ENCODE measurements around the gene SPTBN1.

The SPTBN1 gene

GRCh38 chr2:54556621-54557121 lies 100.5 kb downstream of the SPTBN1 start:
- DNase-seq (ENCODE audit: low read depth): peak; percentile 79

DNA sequence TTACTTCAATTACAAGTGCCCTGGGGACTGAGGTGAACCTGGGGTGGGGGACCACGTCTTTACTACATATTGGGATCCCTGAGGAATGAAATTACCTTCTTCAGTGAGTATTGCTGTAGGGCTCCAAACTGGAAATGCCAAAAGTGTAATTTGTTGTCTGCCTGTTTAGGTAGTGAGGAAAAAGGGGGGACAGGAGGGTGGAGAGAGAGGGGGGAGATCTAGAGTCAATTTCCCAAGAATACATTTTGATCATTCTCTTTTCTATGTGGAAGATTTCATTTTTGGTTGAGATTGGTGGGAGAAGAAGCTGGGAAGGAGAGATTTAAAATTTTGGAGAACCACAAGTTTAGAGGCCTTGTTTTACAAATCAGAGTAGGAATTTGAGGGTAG lies 101.1 kb downstream of the SPTBN1 start:
- no peak for DNase-seq (ENCODE audit: low read depth)

- no peak for DNase-seq (ENCODE audit: low read depth)
Measured at GRCh38 chr2:54557601-54558187, 101.6 kb downstream of the SPTBN1 start.

GRCh38 chr2:54558188-54559005 lies 102.3 kb downstream of the SPTBN1 start:
- no peak for DNase-seq (ENCODE audit: low read depth)

DNA sequence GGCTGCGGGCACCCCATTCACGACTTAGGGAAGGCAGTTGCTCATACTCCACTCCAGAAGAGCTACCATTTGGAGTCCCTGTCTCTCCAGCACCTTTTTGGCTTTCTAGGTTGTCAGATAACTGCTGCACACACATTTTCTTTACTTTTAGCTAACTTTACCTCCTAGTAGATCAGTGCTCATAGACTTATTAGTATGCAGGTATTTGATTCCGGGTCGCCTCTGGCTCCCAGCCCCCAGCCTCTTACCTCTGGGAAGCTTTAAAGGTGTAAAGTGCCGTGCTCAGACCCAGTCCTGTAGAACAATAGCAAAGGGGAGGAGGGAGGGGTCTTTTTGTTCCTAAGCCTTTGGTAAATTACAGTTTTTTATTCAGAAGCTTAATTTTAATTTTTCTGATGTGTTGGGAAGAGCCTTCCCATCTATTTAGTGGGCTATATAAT lies 102.9 kb downstream of the SPTBN1 start:
- no peak for DNase-seq (ENCODE audit: low read depth)

GRCh38 chr2:54559593-54560145 lies 103.5 kb downstream of the SPTBN1 start:
- DNase-seq (ENCODE audit: low read depth): peak; percentile 76

GRCh38 chr2:54560146-54560881 lies 104.2 kb downstream of the SPTBN1 start:
- DNase-seq (ENCODE audit: low read depth): peak; percentile 31

DNA sequence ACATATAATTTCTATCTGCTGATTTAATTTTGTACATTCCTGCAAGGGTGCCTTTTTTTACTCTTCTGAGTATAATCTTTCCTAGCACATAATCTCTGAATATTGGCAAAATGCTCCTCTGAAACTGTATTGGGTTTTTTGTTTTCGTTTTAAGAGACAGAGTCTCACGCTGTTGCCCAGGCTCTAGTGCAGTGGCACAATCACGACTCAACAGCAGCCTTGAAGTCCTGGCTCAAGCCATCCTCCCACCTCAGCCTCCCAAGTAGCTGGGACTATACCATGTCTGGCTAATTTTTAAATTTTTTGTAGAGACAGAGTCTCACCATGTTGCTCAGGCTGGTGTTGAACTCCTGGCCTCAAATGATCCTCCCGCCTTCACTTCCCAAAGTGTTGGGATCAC lies 104.9 kb downstream of the SPTBN1 start:
- no peak for DNase-seq (ENCODE audit: low read depth)

- no peak for DNase-seq (ENCODE audit: low read depth)
Measured at GRCh38 chr2:54564439-54564838, 108.3 kb downstream of the SPTBN1 start.

GRCh38 chr2:54565551-54565950 lies 109.4 kb downstream of the SPTBN1 start:
- no peak for DNase-seq (ENCODE audit: low read depth)

DNA sequence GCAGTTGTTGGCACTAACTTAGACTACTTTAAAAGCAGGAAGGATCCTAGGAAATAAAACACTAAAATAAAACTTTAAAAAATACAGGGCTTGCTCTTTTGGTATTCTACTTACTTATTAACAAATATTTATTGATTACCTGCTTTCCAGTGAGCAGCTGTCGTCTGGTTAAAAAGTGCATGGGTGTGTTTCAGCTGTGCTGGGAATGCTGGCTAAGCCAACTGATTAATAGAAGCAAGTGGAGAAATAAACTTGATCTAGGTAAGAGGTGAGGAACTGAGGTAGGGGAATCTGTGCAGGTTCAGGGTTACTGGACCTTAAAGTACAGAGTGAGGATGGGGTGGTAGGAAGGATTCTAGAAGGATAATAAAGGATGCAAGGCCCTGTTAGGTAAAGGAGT lies 110.8 kb downstream of the SPTBN1 start:
- DNase-seq (ENCODE audit: low read depth): no peak

GRCh38 chr2:54568876-54569321 lies 112.8 kb downstream of the SPTBN1 start:
- no peak for DNase-seq (ENCODE audit: low read depth)

GRCh38 chr2:54569745-54570301 lies 113.7 kb downstream of the SPTBN1 start:
- no peak for DNase-seq (ENCODE audit: low read depth)

DNA sequence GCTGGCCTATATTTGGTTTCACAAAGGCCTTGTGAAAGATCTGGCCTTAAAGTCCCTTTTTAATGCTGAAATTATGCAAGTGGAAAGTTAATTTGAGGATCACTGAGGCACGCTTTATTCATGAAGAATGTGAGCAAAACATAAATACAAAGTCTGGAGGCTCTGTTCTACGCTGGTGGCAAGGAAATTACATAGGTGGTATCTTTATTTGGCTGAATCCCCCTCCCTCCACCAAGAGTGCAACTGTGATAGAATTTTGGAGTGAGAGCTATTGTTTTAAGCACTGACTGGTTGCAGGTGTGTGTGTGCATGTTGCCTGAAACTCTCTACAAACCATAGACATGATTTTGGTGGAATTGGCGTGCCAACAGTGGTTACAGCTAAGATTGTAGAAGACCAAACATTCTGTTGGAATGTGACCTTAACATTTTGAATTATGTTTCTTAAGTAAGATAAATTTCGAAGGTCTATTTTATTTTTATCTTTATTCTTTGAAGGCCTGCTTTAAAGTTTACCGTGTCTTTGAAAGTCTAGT lies 114.3 kb downstream of the SPTBN1 start:
- DNase-seq (ENCODE audit: low read depth): no peak

DNA sequence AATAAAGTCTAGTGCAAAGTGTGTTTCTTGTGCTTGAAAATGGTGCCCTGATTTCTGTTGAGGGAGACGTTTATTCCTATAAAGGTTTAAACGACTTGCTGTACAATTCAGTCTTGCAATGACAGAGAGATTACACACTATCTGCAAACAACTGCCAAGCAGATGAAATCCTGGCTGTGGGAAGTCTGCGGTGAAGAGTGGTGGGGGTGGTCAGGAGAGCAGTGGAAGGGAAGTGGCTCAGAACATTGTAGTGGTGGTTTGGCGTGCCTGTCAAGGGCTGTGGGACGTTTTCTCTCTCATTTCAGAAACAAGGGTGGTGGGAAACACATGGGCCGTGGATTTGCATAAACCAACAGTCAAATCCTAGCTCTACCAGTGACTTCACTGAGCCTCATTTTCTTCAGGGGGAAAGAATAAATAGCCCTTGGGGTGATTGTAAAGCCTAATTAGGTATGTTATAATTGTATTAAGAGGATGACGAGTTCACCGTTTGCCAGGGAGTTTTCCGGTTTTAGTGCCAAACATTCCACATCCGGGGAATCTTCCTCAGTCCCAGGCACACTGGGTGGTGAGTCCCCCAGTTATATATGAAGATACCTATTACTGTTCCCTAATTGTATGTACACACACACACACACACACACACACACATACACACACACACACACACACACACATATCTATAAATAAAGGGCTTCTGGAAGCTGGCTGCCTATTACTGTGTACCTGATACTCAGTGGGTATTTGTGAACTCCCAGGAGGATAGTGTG lies 115.0 kb downstream of the SPTBN1 start:
- DNase-seq (ENCODE audit: low read depth): peak; percentile 71

DNA sequence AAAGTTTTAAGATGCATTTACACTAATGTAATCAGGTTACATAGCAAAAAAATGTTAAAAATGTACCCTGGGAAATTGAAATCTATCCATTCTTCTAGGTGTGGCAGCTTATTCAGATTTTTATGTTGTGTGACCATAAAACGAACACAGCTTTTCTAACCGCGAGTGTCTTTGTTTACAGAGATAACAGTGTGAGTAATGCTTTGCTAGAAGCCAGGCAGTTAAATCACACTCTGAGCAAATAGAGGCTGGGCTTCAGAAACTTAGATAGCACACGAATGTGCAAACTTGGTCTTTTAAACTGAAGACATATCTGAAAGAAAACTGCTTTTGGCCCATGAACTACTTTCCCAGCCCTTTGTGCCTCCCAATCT lies 116.1 kb downstream of the SPTBN1 start:
- peak; percentile 40 for DNase-seq (ENCODE audit: low read depth)

DNA sequence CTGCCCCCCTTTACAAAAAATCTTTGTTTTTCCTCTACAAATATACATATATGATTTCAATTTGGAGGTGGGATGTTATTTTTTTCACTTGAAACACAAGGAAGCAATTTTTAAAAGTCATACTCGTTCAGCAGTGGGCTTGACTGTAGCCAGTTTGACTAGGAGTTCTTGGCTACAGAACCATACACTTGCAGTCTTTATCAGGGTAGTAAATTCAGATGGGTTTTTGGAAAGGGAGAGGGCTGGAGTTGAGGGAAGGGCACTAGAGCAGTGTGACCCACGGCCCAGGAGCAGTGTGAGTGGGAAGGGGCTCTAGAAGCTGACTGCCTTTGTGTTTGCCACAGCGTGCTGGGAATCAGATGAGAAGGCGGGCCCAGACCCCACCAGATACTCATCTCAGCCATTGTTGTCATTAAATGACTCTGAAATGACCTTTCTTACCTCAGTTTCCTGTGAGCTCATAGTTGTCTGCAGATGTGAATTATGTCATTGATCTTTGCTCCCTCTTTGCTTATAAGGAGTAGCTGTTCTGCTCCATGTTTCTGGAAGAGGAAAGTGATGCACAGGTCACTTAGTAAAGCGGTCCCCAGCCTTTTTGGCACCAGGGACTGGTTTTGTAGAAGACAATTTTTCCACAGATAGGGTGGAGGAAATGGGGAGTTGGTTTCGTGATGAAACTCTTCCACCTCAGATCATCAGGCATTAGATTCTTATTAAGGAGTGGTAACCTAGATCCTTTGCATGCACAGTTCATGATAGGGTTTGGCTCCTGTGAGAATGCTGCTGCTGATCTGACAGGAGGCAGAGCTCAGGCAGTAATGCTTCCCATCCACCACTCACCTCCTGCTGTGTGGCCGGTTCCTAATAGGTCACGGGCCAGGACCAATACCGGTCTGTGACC lies 116.8 kb downstream of the SPTBN1 start:
- no peak for DNase-seq (ENCODE audit: low read depth)

GRCh38 chr2:54573537-54573919 lies 117.4 kb downstream of the SPTBN1 start:
- DNase-seq (ENCODE audit: low read depth): no peak

- no peak for DNase-seq (ENCODE audit: low read depth)
Measured at GRCh38 chr2:54574107-54574859, 118.2 kb downstream of the SPTBN1 start.

Data from GM04504 (cell line).